H7 (cell line): ENCODE data around the gene WSCD1. TPM values are rescaled to one million over a fixed set of nuclear protein-coding genes. Genes with fewer than 3 reads are reported as not detected.

Source experiments
- DNase-seq: peaks from one replicate; pipeline ENCODE4 v3.0.0; 2012
- H3K27me3 ChIP-seq: 2 replicates; pipeline ENCODE4 v1.6.0; 2011; ENCODE audit warnings: mild to moderate bottlenecking, low read length; ENCODE audit not compliant: control insufficient read depth, insufficient read depth
- H3K36me3 ChIP-seq: replicated peaks from 2 replicates; pipeline ENCODE4 v1.5.1; 2011; ENCODE audit warnings: low read length; ENCODE audit not compliant: control insufficient read depth, insufficient read depth
- H3K4me3 ChIP-seq: 2 replicates; pipeline ENCODE4 v1.5.1; 2011; ENCODE audit warnings: low read depth, mild to moderate bottlenecking, control low read depth, low read length, moderate library complexity; ENCODE audit not compliant: insufficient read depth
- total RNA-seq: library from RNA; depleted of rRNA; stranded (reverse); fragments of >200 nt; shearing (Covaris generic); gene quantifications from 2 replicates; pipeline ENCODE4 v1.2.3, GENCODE V29; 2014; rRNA removed

The WSCD1 gene
- 37.0 and 52.2 TPM in 2 replicates for total RNA-seq

GRCh38 chr17:6069539-6070429 lies at the start of gene WSCD1:
Gene WSCD1, plus strand, starts transcription at chr17:6070379. Its CDS starts 10,280 bp downstream, at chr17:6080659.
- DNase-seq, result peak; percentile 95
- peaks cover 27% of the 10 kb centered on the region for H3K27me3 ChIP-seq

DNA sequence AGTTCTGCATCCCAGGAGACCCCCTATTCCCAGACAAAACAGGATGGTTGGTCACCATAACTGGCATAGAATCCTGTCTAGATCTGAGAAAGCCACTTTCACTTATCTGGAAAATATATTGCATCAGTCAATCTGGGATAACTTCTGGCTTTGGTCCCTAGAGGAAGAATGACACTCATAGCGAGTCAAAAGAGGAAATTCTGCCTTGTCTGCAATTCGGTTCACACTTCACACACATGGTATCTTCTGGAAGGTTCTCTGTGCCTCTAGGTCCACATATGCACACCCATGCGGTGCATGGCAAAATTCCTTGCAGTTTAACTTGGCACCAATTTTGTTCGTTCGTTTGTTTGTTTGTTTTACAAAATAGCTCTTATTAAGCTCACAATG lies 49.2 kb upstream of the WSCD1 start:
- no peak for DNase-seq
- Histone ChIP-seq H3K36me3 (no peaks in the 10 kb centered on the region), H3K4me3 (no peak overlapping the region), H3K27me3 (no peaks in the 10 kb centered on the region)

More at GRCh38 chr17:6069539-6070429, at the start of gene WSCD1:
- Histone ChIP-seq H3K36me3 (no peaks in the 10 kb centered on the region), H3K4me3 (peak within 1 kb of the TSS; percentile 65)

- DNase-seq, result no peak
- H3K36me3 ChIP-seq, result no peaks in the 10 kb centered on the region
- H3K4me3 ChIP-seq, result no peak overlapping the region
- H3K27me3 ChIP-seq, result no peaks in the 10 kb centered on the region
Measured at GRCh38 chr17:6021627-6022026, 48.6 kb upstream of the WSCD1 start.

GRCh38 chr17:6023036-6023831 lies 46.9 kb upstream of the WSCD1 start:
- no peak for DNase-seq
- Histone ChIP-seq H3K27me3 (no peaks in the 10 kb centered on the region), H3K4me3 (no peak overlapping the region)

GRCh38 chr17:6024576-6024975 lies 45.6 kb upstream of the WSCD1 start:
- Histone ChIP-seq H3K36me3 (no peaks in the 10 kb centered on the region), H3K4me3 (no peak overlapping the region), H3K27me3 (no peaks in the 10 kb centered on the region)
- DNase-seq, result no peak

More at GRCh38 chr17:6023036-6023831, 46.9 kb upstream of the WSCD1 start:
- H3K36me3 ChIP-seq, result no peaks in the 10 kb centered on the region

DNA sequence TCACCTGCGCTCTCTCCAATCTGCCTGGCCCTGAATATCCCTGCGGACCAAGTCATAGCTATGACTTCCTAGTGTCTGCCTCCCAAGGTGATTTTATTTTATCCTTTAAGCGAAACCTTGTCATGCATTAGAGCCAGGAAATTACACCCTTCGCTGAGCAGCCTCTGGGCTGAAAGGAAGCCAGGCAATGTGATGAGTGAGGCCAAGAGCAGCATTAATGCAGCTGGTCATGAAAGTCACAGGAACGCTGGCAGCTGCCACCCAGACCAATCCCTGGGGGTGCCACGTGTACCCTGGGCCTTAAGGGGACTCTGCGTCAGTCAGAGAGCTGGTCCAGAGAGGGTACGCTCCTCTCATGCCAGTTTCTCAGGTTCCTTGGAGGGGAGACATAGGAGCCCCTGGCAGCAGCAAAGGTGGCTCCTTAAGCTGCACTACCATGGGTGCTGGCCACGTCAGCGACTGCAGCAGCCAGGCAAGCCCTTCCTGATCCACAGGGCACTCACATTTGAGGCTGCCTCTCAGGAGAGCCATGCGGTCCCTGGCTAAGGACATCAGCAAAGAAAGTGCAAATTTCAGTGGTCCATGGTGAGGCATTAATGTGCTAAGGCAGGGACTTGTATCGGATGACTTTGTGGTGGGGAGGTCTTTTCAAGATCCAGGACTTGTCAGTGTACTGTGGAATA lies 42.7 kb upstream of the WSCD1 start:
- DNase-seq, result no peak
- Histone ChIP-seq H3K27me3 (no peaks in the 10 kb centered on the region), H3K36me3 (no peaks in the 10 kb centered on the region), H3K4me3 (no peak overlapping the region)

GRCh38 chr17:6028294-6028693 lies 41.9 kb upstream of the WSCD1 start:
- Histone ChIP-seq H3K27me3 (no peaks in the 10 kb centered on the region), H3K4me3 (no peak overlapping the region), H3K36me3 (no peaks in the 10 kb centered on the region)
- DNase-seq, result no peak

- Histone ChIP-seq H3K4me3 (no peak overlapping the region), H3K36me3 (no peaks in the 10 kb centered on the region), H3K27me3 (no peaks in the 10 kb centered on the region)
- no peak for DNase-seq
Measured at GRCh38 chr17:6035801-6036394, 34.3 kb upstream of the WSCD1 start.

- Histone ChIP-seq H3K4me3 (no peak overlapping the region), H3K27me3 (no peaks in the 10 kb centered on the region), H3K36me3 (no peaks in the 10 kb centered on the region)
- DNase-seq, result no peak
Measured at GRCh38 chr17:6040504-6040903, 29.7 kb upstream of the WSCD1 start.

DNA sequence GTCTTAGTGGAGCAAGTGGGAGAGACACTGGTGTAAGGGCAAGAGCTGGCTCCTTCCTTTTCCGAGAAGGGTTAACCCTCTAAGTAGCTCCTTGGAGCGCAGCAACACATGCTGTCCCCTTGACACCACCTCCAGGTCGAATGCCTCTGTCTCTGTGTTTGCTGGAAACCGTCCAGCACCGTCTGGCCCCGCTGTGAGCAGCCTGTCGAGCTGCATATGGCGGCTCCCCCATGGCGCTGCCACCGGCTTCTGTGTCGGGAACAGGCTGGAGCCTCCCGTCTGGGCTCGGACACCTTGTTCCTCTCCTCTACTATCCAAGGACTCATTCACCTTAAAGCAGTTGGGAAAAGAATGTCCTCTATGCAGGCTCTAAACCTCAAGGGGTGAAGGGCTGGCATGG lies 28.9 kb upstream of the WSCD1 start:
- Histone ChIP-seq H3K4me3 (no peak overlapping the region), H3K36me3 (no peaks in the 10 kb centered on the region), H3K27me3 (no peaks in the 10 kb centered on the region)
- DNase-seq, result no peak

GRCh38 chr17:6043405-6043804 lies 26.8 kb upstream of the WSCD1 start:
- Histone ChIP-seq H3K4me3 (no peak overlapping the region), H3K36me3 (no peaks in the 10 kb centered on the region), H3K27me3 (no peaks in the 10 kb centered on the region)
- no peak for DNase-seq

DNA sequence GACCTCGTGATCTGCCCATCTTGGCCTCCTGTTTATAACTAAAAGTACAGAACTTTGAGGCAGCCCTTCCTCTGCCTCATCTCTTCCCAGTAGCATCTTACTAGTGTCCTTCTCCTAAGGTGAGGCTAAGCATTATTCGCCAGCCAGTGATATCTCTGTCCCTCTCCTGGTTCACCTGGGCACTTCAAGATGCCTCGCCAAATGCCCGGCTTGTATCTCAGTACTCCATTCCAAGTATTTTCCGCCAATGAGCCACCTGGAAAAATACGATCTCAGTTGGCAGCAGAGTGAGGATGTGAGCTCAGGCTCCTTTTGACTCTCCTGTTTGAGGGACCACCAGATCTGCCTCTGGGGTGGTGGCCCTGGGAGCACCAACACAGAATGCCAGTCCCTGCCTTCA lies 25.9 kb upstream of the WSCD1 start:
- DNase-seq, result no peak
- no peak overlapping the region for H3K4me3 ChIP-seq

DNA sequence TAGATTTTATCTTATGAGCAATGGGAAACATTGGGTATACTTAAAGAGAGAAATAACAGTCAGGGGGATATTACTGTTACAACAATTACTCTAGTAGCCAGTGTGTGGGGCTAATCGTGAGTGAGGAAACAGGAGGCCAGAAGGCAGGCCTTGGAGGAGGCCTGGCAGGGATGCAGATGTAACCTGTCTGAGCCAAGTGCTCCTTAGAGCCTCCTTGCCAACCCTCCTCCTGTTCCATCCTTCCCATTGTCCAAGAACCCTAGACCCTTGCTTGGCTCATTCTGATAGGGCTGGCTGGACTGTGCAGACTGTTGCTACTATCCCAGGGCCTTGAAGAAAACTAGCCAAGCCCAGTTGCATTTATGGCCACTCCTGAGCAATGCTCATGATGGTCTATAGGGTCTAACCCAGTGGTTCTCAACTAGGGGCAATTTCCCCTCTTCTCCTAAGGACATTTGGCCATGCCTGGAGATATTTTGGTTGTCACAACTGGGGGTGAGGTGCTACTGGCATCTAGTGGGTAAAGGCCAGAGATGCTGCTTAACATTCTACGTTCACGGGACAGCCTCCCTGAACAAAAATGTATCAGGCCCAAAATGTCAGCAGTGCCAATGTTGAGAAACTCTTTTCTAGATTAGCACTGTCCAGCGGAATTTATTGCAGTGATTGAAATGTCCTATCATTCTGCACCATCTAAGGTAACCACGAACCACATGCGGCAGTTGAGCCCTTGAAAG lies 24.4 kb upstream of the WSCD1 start:
- Histone ChIP-seq H3K36me3 (no peaks in the 10 kb centered on the region), H3K4me3 (no peak overlapping the region), H3K27me3 (no peaks in the 10 kb centered on the region)
- DNase-seq, result no peak

More for the DNA sequence above, 25.9 kb upstream of the WSCD1 start:
- Histone ChIP-seq H3K36me3 (no peaks in the 10 kb centered on the region), H3K27me3 (no peaks in the 10 kb centered on the region)

DNA sequence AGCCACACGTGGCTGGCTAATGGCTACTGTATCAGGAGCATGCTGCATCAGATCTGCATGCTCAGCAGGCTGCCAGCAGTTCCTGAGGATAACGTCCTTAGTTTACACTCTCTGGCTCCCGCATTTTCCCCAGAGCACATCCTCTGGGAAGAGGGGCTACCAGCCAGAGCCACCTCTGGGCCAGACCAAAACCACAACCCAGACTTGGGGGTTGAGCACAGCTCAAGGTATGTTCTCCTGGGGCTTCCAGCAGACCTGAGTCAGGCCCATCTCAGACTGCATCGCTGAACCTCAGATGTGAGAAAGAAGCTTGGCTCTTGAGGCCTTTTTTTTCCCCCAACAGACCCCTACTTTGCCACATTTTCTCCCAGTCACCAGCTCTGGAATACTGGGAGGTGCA lies 23.7 kb upstream of the WSCD1 start:
- no peaks in the 10 kb centered on the region for H3K36me3 ChIP-seq
- DNase-seq, result no peak

More for the DNA sequence above, 23.7 kb upstream of the WSCD1 start:
- H3K4me3 ChIP-seq, result no peak overlapping the region
- H3K27me3 ChIP-seq, result no peaks in the 10 kb centered on the region
